PC-9 (cell line): ENCODE data around the gene CNOT1. TPM values are rescaled to one million over a fixed set of nuclear protein-coding genes. Genes with fewer than 3 reads are reported as not detected.

Experiments used
- BruUV-seq: library from RNA; stranded (reverse); fragments of 400-500 nt; replicated peaks from 2 replicates; lab custom pipeline; 2021; lab: Mats Ljungman, UMichigan
- CTCF ChIA-PET: fragments of 300-600 bp; sonication (Branson Sonifier 250); formaldehyde crosslinking; loops from one replicate; lab custom pipeline; 2022; ENCODE audit warnings: antibody characterized with exemption; lab: Charles Lee
- POLR2A ChIA-PET: fragments of 300-600 bp; sonication (Branson Sonifier 250); formaldehyde crosslinking; loops from one replicate; lab custom pipeline; 2022; ENCODE audit warnings: antibody characterized with exemption; ENCODE audit not compliant: unreplicated experiment; lab: Charles Lee
- DNase-seq, 2 experiments: peaks; one replicate each; pipeline versions ENCODE4 v3.0.0 to v3.0.0-alpha.2; 2015 to 2022; ENCODE audit warnings: mixed read lengths in 1 of 2
- H2AFZ ChIP-seq: fragments of 200-600 bp; sonication (generic); 2 replicates; pipeline ENCODE4 v1.8.1; 2017; ENCODE audit warnings: antibody characterized with exemption
- H3F3A ChIP-seq: fragments of 200-600 bp; sonication (generic); 2 replicates; pipeline ENCODE4 v1.8.1; 2017; ENCODE audit warnings: antibody characterized with exemption, mild to moderate bottlenecking, low read depth; ENCODE audit not compliant: insufficient read depth
- H3K27ac ChIP-seq: fragments of 200-600 bp; sonication (generic); 2 replicates; pipeline ENCODE4 v1.6.1; 2016; ENCODE audit warnings: mixed run types
- H3K27me3 ChIP-seq: fragments of 200-600 bp; sonication (generic); 2 replicates; pipeline ENCODE4 v1.6.1; 2016; ENCODE audit warnings: low read depth, mixed run types; ENCODE audit not compliant: insufficient read depth
- H3K36me3 ChIP-seq: fragments of 200-600 bp; sonication (generic); 2 replicates; pipeline ENCODE4 v1.6.1; 2016; ENCODE audit warnings: low read depth, mixed run types
- H3K4me1 ChIP-seq: fragments of 200-600 bp; sonication (generic); replicated peaks from 2 replicates; pipeline ENCODE4 v1.6.1; 2016; ENCODE audit warnings: mixed run types; ENCODE audit not compliant: insufficient read depth
- H3K4me2 ChIP-seq: fragments of 200-600 bp; sonication (generic); 2 replicates; pipeline ENCODE4 v1.6.1; 2017; ENCODE audit warnings: mixed run types
- H3K4me3 ChIP-seq: fragments of 200-600 bp; sonication (generic); 2 replicates; pipeline ENCODE4 v1.6.1; 2016; ENCODE audit warnings: mixed run types
- H3K79me2 ChIP-seq: fragments of 200-600 bp; sonication (generic); 2 replicates; pipeline ENCODE4 v1.6.1; 2017; ENCODE audit warnings: low read depth, mixed run types
- H3K9me2 ChIP-seq: fragments of 200-600 bp; sonication (generic); 2 replicates; pipeline ENCODE4 v1.8.1; 2017; ENCODE audit warnings: mild to moderate bottlenecking; ENCODE audit not compliant: insufficient read depth
- H3K9me3 ChIP-seq: fragments of 200-600 bp; sonication (generic); 2 replicates; pipeline ENCODE4 v1.8.1; 2016; ENCODE audit warnings: low read depth; ENCODE audit not compliant: insufficient read depth
- H4K20me1 ChIP-seq: fragments of 200-600 bp; sonication (generic); 2 replicates; pipeline ENCODE4 v1.8.1; 2017; ENCODE audit not compliant: insufficient read depth
- CTCF ChIP-seq: fragments of 200-600 bp; sonication (generic); conservative IDR thresholded peaks from 2 replicates; pipeline ENCODE4 v1.6.1; 2017; ENCODE audit warnings: mixed run types, antibody characterized with exemption, mild to moderate bottlenecking, moderate library complexity
- EZH2 ChIP-seq: fragments of 200-600 bp; sonication (generic); IDR thresholded peaks from 2 replicates; pipeline ENCODE4 v1.8.0; 2017; ENCODE audit warnings: antibody characterized with exemption, low read depth
- intact Hi-C: fragments of 100-400 bp; cut with micrococcal nuclease; formaldehyde crosslinking; loops from one replicate; pipeline ENCODE4 v1.10.0; 2022; ENCODE audit not compliant: unreplicated experiment
- total RNA-seq: library from RNA; stranded (reverse); gene quantifications from 2 replicates; pipeline ENCODE4 v1.2.3, GENCODE V29; 2021

Gene CNOT1
- total RNA-seq, 1 experiment from 2014 or later = 233 TPM

GRCh38 chr16:58515871-58516767, 113.5 kb downstream of the CNOT1 start:
- Histone ChIP-seq H3K4me3 (peak overlapping the region; percentile 99), H3K4me1 (peaks cover 20% of the 10 kb centered on the region), H3K27ac (peak overlapping the region; percentile 52), H3K9me3 (no peaks in the 10 kb centered on the region), H3K27me3 (no peaks in the 10 kb centered on the region), H3K79me2 (peaks cover 30% of the 10 kb centered on the region), H3K36me3 (peaks cover 37% of the 10 kb centered on the region), H3K4me2 (peak overlapping the region; percentile 88), H2AFZ (peak overlapping the region; percentile 96), H3K9me2 (no peaks in the 10 kb centered on the region), H4K20me1 (peaks cover 53% of the 10 kb centered on the region), H3F3A (peaks cover 56% of the 10 kb centered on the region; the same call in 1 of the 2 replicates)
- CTCF ChIA-PET = interaction anchor here (0.5 kb wide), 1 partner anchor 146 kb away, joined by 3 read pairs; no protein-coding TSS in a partner anchor
- no TSS peak for BruUV-seq
- POLR2A ChIA-PET = interaction anchor here (0.6 to 0.7 kb wide), 4 partner anchors 74 to 859 kb away, joined by 3 to 6 read pairs (median 3); no protein-coding TSS in a partner anchor
- intact Hi-C loops = loop anchor here (5.0 to 10.0 kb wide), 3 partner anchors 36 to 491 kb away; partner anchors contain the start of gene MMP15
- peak; percentile 59 to 70 for DNase-seq
- TF ChIP-seq EZH2 (no peak), CTCF (no peak)

- TF ChIP-seq EZH2 (no peak), CTCF (no peak; the same call in 1 of the 2 replicates)
- Histone ChIP-seq H3K36me3 (peaks cover 35% of the 10 kb centered on the region), H3K9me3 (no peaks in the 10 kb centered on the region), H3F3A (peaks cover 48% of the 10 kb centered on the region; the same call in 1 of the 2 replicates), H3K27ac (peak within 1 kb of the TSS; percentile 54), H3K4me2 (peak within 1 kb of the TSS; percentile 88), H4K20me1 (peaks cover 45% of the 10 kb centered on the region), H3K79me2 (peaks cover 30% of the 10 kb centered on the region), H3K27me3 (no peaks in the 10 kb centered on the region), H3K9me2 (no peaks in the 10 kb centered on the region), H2AFZ (peak within 1 kb of the TSS; percentile 96), H3K4me1 (peaks cover 20% of the 10 kb centered on the region), H3K4me3 (peak within 1 kb of the TSS; percentile 99)
- peak; percentile 77 to 88 for DNase-seq
- intact Hi-C loops = loop anchor here (5.0 to 10.0 kb wide), 3 partner anchors 37 to 490 kb away; partner anchors contain the start of gene MMP15
- BruUV-seq = TSS peak; percentile 41
- POLR2A ChIA-PET = interaction anchor here (0.6 to 0.7 kb wide), 4 partner anchors 75 to 859 kb away, joined by 3 to 6 read pairs (median 3); no protein-coding TSS in a partner anchor
- CTCF ChIA-PET = no interaction called here
Measured at GRCh38 chr16:58515125-58515870, 114.3 kb downstream of the CNOT1 start, which contains the start of gene SETD6. Gene SETD6 (plus strand): TSS chr16:58515517. CDS start chr16:58515538, 21 bp downstream.

DNA sequence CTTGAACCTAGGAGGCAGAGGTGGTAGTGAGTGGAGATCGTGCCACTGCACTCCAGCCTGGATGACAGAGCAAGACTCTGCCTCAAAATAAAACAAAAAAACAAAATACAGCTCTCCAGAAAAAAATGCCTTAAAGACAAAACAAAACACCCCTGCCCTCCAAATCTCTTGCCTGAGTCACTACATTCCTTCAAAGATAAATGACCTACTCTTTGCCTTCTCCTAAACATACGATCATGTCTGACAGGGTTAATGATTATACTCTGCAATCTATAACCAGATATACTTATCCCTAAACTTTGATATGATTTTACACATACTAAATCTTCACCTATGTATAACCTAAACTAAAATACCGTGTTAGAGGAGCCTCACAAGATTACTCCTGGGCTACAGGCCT, 115.8 kb downstream of the CNOT1 start:
- H3K79me2 ChIP-seq = peaks cover 30% of the 10 kb centered on the region
- intact Hi-C loops = loop anchor here (2.0 to 10.0 kb wide), 4 partner anchors 121 to 489 kb away; partner anchors contain the start of gene MMP15
- peak overlapping the region; percentile 88 for H3K4me2 ChIP-seq
- H2AFZ ChIP-seq = no peak overlapping the region
- CTCF ChIA-PET = no interaction called here
- TF ChIP-seq CTCF (no peak), EZH2 (no peak)
- H3K27ac ChIP-seq = no peak overlapping the region
- peaks cover 20% of the 10 kb centered on the region for H3K4me1 ChIP-seq
- peaks cover 21% of the 10 kb centered on the region; the same call in 1 of the 2 replicates for H3K36me3 ChIP-seq
- H3K9me2 ChIP-seq = no peaks in the 10 kb centered on the region
- DNase-seq = no peak
- no peaks in the 10 kb centered on the region for H3K27me3 ChIP-seq
- no peaks in the 10 kb centered on the region for H3K9me3 ChIP-seq
- no TSS peak for BruUV-seq
- POLR2A ChIA-PET = no interaction called here
- H4K20me1 ChIP-seq = peaks cover 31% of the 10 kb centered on the region
- H3K4me3 ChIP-seq = peak overlapping the region; percentile 99; the same call in 1 of the 2 replicates
- peaks cover 34% of the 10 kb centered on the region; the same call in 1 of the 2 replicates for H3F3A ChIP-seq
